GM23248 (cell line): ENCODE results near the gene ZNF544.

Experiments
- EZH2 ChIP-seq: fragments of 200-600 bp; sonication (generic); IDR thresholded peaks from 2 replicates; pipeline ENCODE4 v1.6.1; 2018; ENCODE audit warnings: antibody characterized with exemption, mild to moderate bottlenecking; ENCODE audit not compliant: insufficient read depth, poor library complexity, severe bottlenecking
- EZH2phosphoT487 ChIP-seq: fragments of 200-600 bp; sonication (generic); IDR thresholded peaks from 2 replicates; pipeline ENCODE4 v1.6.1; 2018; ENCODE audit warnings: antibody characterized with exemption, moderate library complexity, mild to moderate bottlenecking, low read depth; ENCODE audit not compliant: insufficient read depth

DNA sequence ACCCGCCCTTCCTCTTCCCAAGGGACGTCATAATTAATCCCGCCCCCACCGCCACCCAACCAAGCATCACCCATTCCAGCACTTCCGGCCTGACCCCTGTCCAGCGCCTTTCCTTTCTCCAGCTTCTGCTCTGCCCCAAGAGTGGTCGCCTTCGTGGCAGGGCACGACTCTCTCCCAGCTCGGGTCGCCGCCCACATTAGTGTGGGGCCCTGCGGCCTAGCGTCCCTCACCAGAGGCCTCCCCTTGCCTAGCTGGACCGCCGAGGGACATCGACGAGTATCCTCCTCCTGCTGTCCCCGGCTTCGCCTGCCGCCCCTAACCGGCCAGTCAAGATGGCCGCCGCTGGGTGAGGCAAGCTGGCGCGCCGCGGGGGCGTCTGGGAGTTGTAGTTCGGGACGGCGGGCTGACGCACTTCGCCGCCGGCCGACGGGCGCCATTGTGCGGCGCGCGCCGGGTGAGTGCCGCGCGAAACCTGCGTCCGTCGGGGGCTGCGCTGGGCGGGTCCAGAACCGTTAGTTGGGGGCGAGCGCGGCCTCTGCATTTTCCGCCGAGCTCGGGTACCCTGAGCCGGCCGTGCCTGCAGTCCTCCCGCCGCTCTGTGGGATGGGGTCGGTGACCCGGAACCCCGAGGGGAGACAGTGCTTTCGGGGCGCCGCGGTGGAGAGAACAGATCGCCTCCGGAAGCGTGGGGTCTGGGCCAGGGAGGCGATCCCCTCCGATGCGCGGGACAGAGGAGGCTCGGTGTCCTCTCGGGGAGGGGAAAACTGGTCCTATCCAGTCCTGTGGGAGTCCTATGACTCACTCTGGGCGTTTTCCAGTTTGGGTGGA lies 45.5 kb upstream of the ZNF544 start, which contains the start of gene ZNF274:
- TF ChIP-seq EZH2 = no peak
- no peak for TF ChIP-seq EZH2phosphoT487
